ENCODE measurements around the gene AKR1C8. TPM values are rescaled to one million over a fixed set of nuclear protein-coding genes. Genes with fewer than 3 reads are reported as not detected.

Gene AKR1C8
- polyA plus RNA-seq, 1 experiment: not detected

- CTCF ChIA-PET: no interaction called here
Observed at GRCh38 chr10:5108658-5109416, 76.1 kb downstream of the AKR1C8 start.

GRCh38 chr10:5107860-5108526 lies 77.0 kb downstream of the AKR1C8 start:
- POLR2A ChIA-PET: no interaction called here
- H3K27ac ChIP-seq (ENCODE audit: low read depth, low read length): no peak overlapping the region

More at GRCh38 chr10:5108658-5109416, 76.1 kb downstream of the AKR1C8 start:
- Histone ChIP-seq H3K9me3 (ENCODE audit: control insufficient read depth, insufficient read depth, low read length) (no peaks in the 10 kb centered on the region), H3K27me3 (ENCODE audit: control insufficient read depth, insufficient read depth, low read length) (no peaks in the 10 kb centered on the region), H3K4me3 (ENCODE audit: low read depth, low read length) (no peak overlapping the region), H3K27ac (ENCODE audit: low read depth, low read length) (no peak overlapping the region)
- POLR2A ChIA-PET: no interaction called here
- no peak for TF ChIP-seq CTCF (IDR thresholded peaks at IDR 0.05; ENCODE audit: low read depth, low read length)
- no peak for DNase-seq (ENCODE audit: low read depth, low spot score)

GRCh38 chr10:5106553-5106952 lies 78.4 kb downstream of the AKR1C8 start:
- DNase-seq (ENCODE audit: low read depth, low spot score): no peak
- no peak for TF ChIP-seq CTCF (IDR thresholded peaks at IDR 0.05; ENCODE audit: low read depth, low read length)
- Histone ChIP-seq H3K27me3 (ENCODE audit: control insufficient read depth, insufficient read depth, low read length) (no peaks in the 10 kb centered on the region), H3K27ac (ENCODE audit: low read depth, low read length) (no peak overlapping the region), H3K4me3 (ENCODE audit: low read depth, low read length) (no peak overlapping the region), H3K9me3 (ENCODE audit: control insufficient read depth, insufficient read depth, low read length) (no peaks in the 10 kb centered on the region)
- POLR2A ChIA-PET: no interaction called here
- CTCF ChIA-PET: interaction anchor here (1.8 kb wide), 1 partner anchor 257 kb away, joined by 7 read pairs; no protein-coding TSS in a partner anchor

More at GRCh38 chr10:5107860-5108526, 77.0 kb downstream of the AKR1C8 start:
- DNase-seq (ENCODE audit: low read depth, low spot score): no peak
- H3K27me3 ChIP-seq (ENCODE audit: control insufficient read depth, insufficient read depth, low read length): no peaks in the 10 kb centered on the region
- CTCF ChIA-PET: interaction anchor here (0.7 kb wide), 1 partner anchor 258 kb away, joined by 3 read pairs; no protein-coding TSS in a partner anchor
- H3K4me3 ChIP-seq (ENCODE audit: low read depth, low read length): no peak overlapping the region
- TF ChIP-seq CTCF (IDR thresholded peaks at IDR 0.05; ENCODE audit: low read depth, low read length): no peak
- no peaks in the 10 kb centered on the region for H3K9me3 ChIP-seq (ENCODE audit: control insufficient read depth, insufficient read depth, low read length)

- no peak for DNase-seq (ENCODE audit: low read depth, low spot score)
- no peaks in the 10 kb centered on the region for H3K9me3 ChIP-seq (ENCODE audit: control insufficient read depth, insufficient read depth, low read length)
- ChIA-PET CTCF (interaction anchor here (1.8 kb wide), 1 partner anchor 256 kb away, joined by 7 read pairs; no protein-coding TSS in a partner anchor), POLR2A (no interaction called here)
- H3K4me3 ChIP-seq (ENCODE audit: low read depth, low read length): no peak overlapping the region
- TF ChIP-seq CTCF (IDR thresholded peaks at IDR 0.05; ENCODE audit: low read depth, low read length): no peak
- no peaks in the 10 kb centered on the region for H3K27me3 ChIP-seq (ENCODE audit: control insufficient read depth, insufficient read depth, low read length)
- no peak overlapping the region for H3K27ac ChIP-seq (ENCODE audit: low read depth, low read length)
Observed at GRCh38 chr10:5105626-5106025, 79.3 kb downstream of the AKR1C8 start.

Other genes with a start within 250 kb of the AKR1C8 start
- gene AKR1C1, start 221.7 kb downstream of the AKR1C8 start, polyA plus RNA-seq (2011; rRNA removed): 114 and 125 TPM in 2 replicates
- 8.2 and 16.3 TPM in 2 replicates for gene AKR1C2, start 181.3 kb downstream of the AKR1C8 start, polyA plus RNA-seq (2011; rRNA removed)
- gene AKR1C3, start 90.7 kb downstream of the AKR1C8 start, polyA plus RNA-seq (2011; rRNA removed): 6.4 and 10.7 TPM in 2 replicates
- not detected in 2 replicates for gene AKR1C4, start 11.7 kb upstream of the AKR1C8 start, polyA plus RNA-seq (2011; rRNA removed)
- not detected in 2 replicates for gene UCN3, start 179.8 kb upstream of the AKR1C8 start, polyA plus RNA-seq (2011; rRNA removed)
- gene TUBAL3, start 219.7 kb upstream of the AKR1C8 start, polyA plus RNA-seq (2011; rRNA removed): not detected in 2 replicates
- gene NET1, start 227.4 kb upstream of the AKR1C8 start, polyA plus RNA-seq (2011; rRNA removed): 39.1 and 46.8 TPM in 2 replicates